ENCODE measurements around the gene CTRB1.
"Not testable (repeated sequence)": the region's sequence is repeated elsewhere in the genome, so short reads cannot be mapped to it uniquely, and the experiment has no call there.

DNA sequence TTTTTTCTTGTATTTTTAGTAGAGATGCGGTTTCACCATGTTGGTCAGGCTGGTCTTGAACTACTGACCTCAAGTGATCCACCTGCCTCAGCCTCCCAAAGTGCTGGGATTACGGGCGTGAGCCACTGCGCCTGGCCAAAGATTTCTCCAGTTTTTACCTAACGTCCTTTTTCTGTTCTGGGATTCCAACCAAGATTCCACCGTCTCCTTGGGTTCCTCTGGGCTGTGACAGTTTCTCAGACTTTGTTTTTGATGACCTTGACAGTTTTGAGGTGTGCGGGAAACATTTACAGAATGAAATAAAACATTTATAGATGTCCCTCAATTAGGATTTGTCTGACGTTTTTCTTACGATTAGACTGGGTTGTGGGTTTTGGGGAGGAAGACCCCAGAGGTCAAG, 50.6 kb downstream of the CTRB1 start:
- TF ChIP-seq, protein P1, sequence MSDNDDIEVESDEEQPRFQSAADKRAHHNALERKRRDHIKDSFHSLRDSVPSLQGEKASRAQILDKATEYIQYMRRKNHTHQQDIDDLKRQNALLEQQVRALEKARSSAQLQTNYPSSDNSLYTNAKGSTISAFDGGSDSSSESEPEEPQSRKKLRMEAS (IDR thresholded peaks at IDR 0.05): not testable (repeated sequence)
- TF ChIP-seq CTCF (IDR thresholded peaks at IDR 0.05); POLR2A (IDR thresholded peaks at IDR 0.05; ENCODE audit: low read length); MAZ (IDR thresholded peaks at IDR 0.05; ENCODE audit: borderline replicate concordance, low read depth, low read length); ZFP36 (IDR thresholded peaks at IDR 0.05; ENCODE audit: borderline replicate concordance, partially characterized antibody); CEBPB (IDR thresholded peaks at IDR 0.05); JUN (IDR thresholded peaks at IDR 0.05); CBX8 (IDR thresholded peaks at IDR 0.05); EP300 (IDR thresholded peaks at IDR 0.05); CHD4 (IDR thresholded peaks at IDR 0.05; ENCODE audit: borderline replicate concordance); RAD21 (conservative IDR thresholded peaks at IDR 0.05 in 1 of 2, IDR thresholded peaks at IDR 0.05 in 1 of 2); NR3C1 (IDR thresholded peaks at IDR 0.05): not testable (repeated sequence)
- TF ChIP-seq MAFK (IDR thresholded peaks at IDR 0.05; ENCODE audit: partially characterized antibody): peak; percentile 88

Measured in A549 (cell line).